ENCODE measurements around the gene ARID1A. TPM values are rescaled to one million over a fixed set of nuclear protein-coding genes. Genes with fewer than 3 reads are reported as not detected.

ARID1A gene
- total and polyA plus RNA-seq, 9 of the 15 experiments (the other 6 are each of a cell fraction or from before 2014, with no cell fraction given), result 8.3 to 88.3 (median 22.5) TPM

DNA sequence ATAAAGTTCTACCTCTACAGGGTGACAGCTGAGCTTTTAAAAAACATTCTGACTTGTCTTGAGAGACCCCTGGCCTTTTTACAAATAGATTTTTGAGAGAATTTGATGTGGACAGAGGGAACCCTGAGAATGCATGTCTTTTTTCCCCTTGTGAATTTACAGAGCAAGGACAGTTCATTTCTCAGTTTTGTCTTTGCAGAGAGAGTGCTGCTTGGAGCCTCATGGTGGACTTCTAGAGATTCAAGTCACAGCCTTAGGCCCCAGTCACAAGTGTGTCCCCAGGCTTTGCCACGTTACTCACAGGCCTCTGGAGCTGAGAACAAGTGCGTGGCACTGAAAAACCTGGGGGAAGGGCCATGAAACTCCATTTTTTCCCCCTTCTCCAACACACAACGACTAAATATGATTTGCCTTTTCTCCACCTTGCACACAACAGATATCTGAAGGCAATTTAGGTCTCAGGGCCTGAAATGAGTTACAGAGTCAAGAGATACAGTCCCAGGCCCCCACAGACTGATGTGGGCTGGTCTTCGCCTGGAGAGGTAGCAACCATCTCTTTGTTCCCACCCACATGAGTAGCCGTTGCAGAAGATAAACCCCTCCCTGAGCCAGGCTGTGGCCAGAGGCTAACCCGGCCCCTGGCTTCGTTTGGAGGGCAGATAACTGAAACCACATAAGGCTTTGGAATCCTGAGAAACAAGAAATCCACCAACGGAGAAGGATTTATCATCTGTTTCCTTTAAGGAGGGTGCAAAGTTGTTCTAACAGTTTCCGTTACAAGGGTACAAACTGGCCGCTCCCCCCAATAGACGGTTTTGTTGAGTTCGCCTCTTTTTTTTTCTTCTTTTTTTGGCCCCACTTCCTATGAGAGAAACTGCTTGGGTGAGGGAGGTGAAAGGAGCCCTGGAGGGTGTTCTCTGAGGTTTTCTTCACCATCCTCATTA is 90.9 kb downstream of the ARID1A start (continued):
- TF ChIP-seq, protein P1, sequence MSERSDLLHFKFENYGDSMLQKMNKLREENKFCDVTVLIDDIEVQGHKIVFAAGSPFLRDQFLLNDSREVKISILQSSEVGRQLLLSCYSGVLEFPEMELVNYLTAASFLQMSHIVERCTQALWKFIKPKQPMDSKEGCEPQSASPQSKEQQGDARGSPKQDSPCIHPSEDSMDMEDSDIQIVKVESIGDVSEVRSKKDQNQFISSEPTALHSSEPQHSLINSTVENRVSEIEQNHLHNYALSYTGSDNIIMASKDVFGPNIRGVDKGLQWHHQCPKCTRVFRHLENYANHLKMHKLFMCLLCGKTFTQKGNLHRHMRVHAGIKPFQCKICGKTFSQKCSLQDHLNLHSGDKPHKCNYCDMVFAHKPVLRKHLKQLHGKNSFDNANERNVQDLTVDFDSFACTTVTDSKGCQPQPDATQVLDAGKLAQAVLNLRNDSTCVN (CRISPR knock-in tag; IDR thresholded peaks at IDR 0.05), result peak; percentile 85; the same call in 1 of the 2 replicates
- TF ChIP-seq KHSRP (IDR thresholded peaks at IDR 0.05) (no peak), HMG20B (CRISPR knock-in tag; IDR thresholded peaks at IDR 0.05) (no peak), GTF2F1 (IDR thresholded peaks at IDR 0.05; ENCODE audit: low read depth, low read length) (no peak), KDM1A (IDR thresholded peaks at IDR 0.05) (peak; percentile 76 to 82; a peak in 3 of 4 replicates), ZNF589 (CRISPR knock-in tag; IDR thresholded peaks at IDR 0.05; ENCODE audit: low read depth) (peak; percentile 92), ZNF785 (CRISPR knock-in tag; IDR thresholded peaks at IDR 0.05) (no peak), SMAD1 (IDR thresholded peaks at IDR 0.05; ENCODE audit: low read depth, low read length, partially characterized antibody) (peak; percentile 69), PCBP2 (IDR thresholded peaks at IDR 0.05; ENCODE audit: low read depth, low read length, poor library complexity, severe bottlenecking) (no peak), PCBP1 (IDR thresholded peaks at IDR 0.05; ENCODE audit: low read depth, low read length, poor library complexity, severe bottlenecking) (no peak)
- TF ChIP-seq, protein P2, sequence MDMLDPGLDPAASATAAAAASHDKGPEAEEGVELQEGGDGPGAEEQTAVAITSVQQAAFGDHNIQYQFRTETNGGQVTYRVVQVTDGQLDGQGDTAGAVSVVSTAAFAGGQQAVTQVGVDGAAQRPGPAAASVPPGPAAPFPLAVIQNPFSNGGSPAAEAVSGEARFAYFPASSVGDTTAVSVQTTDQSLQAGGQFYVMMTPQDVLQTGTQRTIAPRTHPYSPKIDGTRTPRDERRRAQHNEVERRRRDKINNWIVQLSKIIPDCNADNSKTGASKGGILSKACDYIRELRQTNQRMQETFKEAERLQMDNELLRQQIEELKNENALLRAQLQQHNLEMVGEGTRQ (CRISPR knock-in tag; IDR thresholded peaks at IDR 0.05), result no peak
- TF ChIP-seq, protein P3, sequence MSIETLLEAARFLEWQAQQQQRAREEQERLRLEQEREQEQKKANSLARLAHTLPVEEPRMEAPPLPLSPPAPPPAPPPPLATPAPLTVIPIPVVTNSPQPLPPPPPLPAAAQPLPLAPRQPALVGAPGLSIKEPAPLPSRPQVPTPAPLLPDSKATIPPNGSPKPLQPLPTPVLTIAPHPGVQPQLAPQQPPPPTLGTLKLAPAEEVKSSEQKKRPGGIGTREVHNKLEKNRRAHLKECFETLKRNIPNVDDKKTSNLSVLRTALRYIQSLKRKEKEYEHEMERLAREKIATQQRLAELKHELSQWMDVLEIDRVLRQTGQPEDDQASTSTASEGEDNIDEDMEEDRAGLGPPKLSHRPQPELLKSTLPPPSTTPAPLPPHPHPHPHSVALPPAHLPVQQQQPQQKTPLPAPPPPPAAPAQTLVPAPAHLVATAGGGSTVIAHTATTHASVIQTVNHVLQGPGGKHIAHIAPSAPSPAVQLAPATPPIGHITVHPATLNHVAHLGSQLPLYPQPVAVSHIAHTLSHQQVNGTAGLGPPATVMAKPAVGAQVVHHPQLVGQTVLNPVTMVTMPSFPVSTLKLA (conservative IDR thresholded peaks at IDR 0.05), result peak; percentile 47 to 71; a peak in 3 of 4 replicates
- TF ChIP-seq, protein P4, sequence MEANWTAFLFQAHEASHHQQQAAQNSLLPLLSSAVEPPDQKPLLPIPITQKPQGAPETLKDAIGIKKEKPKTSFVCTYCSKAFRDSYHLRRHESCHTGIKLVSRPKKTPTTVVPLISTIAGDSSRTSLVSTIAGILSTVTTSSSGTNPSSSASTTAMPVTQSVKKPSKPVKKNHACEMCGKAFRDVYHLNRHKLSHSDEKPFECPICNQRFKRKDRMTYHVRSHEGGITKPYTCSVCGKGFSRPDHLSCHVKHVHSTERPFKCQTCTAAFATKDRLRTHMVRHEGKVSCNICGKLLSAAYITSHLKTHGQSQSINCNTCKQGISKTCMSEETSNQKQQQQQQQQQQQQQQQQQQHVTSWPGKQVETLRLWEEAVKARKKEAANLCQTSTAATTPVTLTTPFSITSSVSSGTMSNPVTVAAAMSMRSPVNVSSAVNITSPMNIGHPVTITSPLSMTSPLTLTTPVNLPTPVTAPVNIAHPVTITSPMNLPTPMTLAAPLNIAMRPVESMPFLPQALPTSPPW (CRISPR knock-in tag; IDR thresholded peaks at IDR 0.05), result peak; percentile 70; the same call in 1 of the 2 replicates
- TF ChIP-seq, protein P5, sequence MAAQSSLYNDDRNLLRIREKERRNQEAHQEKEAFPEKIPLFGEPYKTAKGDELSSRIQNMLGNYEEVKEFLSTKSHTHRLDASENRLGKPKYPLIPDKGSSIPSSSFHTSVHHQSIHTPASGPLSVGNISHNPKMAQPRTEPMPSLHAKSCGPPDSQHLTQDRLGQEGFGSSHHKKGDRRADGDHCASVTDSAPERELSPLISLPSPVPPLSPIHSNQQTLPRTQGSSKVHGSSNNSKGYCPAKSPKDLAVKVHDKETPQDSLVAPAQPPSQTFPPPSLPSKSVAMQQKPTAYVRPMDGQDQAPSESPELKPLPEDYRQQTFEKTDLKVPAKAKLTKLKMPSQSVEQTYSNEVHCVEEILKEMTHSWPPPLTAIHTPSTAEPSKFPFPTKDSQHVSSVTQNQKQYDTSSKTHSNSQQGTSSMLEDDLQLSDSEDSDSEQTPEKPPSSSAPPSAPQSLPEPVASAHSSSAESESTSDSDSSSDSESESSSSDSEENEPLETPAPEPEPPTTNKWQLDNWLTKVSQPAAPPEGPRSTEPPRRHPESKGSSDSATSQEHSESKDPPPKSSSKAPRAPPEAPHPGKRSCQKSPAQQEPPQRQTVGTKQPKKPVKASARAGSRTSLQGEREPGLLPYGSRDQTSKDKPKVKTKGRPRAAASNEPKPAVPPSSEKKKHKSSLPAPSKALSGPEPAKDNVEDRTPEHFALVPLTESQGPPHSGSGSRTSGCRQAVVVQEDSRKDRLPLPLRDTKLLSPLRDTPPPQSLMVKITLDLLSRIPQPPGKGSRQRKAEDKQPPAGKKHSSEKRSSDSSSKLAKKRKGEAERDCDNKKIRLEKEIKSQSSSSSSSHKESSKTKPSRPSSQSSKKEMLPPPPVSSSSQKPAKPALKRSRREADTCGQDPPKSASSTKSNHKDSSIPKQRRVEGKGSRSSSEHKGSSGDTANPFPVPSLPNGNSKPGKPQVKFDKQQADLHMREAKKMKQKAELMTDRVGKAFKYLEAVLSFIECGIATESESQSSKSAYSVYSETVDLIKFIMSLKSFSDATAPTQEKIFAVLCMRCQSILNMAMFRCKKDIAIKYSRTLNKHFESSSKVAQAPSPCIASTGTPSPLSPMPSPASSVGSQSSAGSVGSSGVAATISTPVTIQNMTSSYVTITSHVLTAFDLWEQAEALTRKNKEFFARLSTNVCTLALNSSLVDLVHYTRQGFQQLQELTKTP (IDR thresholded peaks at IDR 0.05; ENCODE audit: low read depth in 1 of 2, partially characterized antibody in 2 of 2), result peak; percentile 59 to 80
- TF ChIP-seq, protein P6, sequence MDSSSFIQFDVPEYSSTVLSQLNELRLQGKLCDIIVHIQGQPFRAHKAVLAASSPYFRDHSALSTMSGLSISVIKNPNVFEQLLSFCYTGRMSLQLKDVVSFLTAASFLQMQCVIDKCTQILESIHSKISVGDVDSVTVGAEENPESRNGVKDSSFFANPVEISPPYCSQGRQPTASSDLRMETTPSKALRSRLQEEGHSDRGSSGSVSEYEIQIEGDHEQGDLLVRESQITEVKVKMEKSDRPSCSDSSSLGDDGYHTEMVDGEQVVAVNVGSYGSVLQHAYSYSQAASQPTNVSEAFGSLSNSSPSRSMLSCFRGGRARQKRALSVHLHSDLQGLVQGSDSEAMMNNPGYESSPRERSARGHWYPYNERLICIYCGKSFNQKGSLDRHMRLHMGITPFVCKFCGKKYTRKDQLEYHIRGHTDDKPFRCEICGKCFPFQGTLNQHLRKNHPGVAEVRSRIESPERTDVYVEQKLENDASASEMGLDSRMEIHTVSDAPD (CRISPR knock-in tag; IDR thresholded peaks at IDR 0.05), result no peak

Data from K562 (cell line).